RPMI7951 (cell line): ENCODE measurements around the gene ZNF281. TPM values are rescaled to one million over a fixed set of nuclear protein-coding genes. Genes with fewer than 3 reads are reported as not detected.
"Not testable (repeated sequence)": the region's sequence is repeated elsewhere in the genome, so short reads cannot be mapped to it uniquely, and the experiment has no call there.

Experiments
- DNase-seq: peaks from one replicate; pipeline ENCODE4 v3.0.0-alpha.2; 2012; ENCODE audit warnings: low read depth
- total RNA-seq: library from RNA; depleted of rRNA; stranded (reverse); fragments of >200 nt; shearing (Covaris generic); gene quantifications from 2 replicates; pipeline ENCODE4 v1.2.3, GENCODE V29; 2014; rRNA removed

The ZNF281 gene
- total RNA-seq, 1 experiment from 2014 or later, result 15.7 TPM

DNA sequence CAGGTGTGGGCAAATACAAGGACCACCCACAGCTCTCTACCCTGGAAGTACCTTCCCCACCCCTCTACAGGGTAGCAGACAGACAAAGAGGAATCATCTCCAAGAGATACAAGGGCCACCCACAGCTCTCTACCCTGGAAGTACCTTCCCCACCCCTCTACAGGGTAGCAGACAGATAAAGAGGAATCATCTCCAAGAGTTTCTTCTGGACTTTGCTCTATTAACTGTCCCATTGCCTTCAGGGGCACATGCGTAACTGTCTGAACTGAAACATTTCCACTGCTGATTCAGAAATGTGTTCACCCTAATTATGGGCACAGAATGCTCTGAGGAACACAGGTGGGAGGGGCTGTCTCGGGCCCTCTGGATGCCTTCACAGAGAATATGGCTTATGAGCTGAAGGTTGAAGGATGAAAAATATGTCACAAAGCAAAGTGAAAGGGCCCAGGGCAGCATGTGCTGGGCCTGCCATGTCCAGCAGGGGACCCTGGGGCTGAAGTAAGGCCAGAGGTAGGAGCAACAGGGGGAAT, 43.9 kb downstream of the ZNF281 start:
- no peak for DNase-seq

DNA sequence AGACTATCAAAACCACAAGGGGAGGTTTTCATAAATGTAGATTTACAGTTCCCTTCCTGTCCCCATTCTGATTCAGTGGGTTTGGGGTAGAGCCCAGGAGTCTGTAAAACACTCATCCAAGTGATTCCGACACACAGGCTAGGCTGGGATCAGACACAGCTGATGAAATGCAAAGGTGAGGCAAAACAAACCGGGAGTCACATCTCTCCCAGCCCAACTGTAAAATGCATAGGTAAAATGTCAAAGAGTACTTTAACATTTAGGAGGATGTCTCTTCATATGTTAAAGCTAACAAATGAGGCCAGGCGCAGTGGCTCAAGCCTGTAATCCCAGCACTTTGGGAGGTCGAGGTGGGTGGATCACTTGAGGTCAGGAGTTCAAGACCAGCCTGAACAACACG, 45.0 kb downstream of the ZNF281 start:
- peak; percentile 36 for DNase-seq

DNA sequence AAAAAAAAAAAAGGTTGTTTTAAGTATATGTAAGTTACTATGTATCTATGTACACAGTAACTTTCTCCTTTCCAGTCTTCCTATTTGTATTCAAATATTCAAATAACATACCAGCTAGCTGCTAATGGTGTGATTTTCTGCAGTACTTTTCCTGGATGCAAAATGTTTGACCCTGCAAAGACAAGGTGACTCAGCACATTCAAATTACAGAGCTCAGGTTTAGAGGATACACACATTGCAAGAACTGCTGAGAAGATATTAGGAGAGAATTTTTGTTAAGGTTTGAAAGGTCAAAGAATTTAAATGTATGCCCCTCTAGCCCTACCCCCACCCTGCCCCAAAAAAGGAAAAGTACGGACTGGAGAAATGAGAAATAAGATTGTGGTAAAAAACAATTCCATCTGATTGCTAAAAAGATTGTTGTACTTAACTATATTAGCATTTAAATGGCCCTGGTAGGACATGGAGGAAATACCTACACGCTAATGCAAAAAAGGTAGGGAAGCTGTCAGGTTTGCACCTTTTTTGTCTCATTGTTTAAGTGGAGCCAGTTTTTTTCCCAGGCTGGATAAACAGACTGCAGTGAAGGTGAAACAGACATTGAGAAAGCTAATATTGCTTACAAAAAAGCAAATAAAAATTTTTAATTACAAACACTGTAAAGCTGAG, 45.6 kb downstream of the ZNF281 start:
- peak; percentile 31 for DNase-seq

DNA sequence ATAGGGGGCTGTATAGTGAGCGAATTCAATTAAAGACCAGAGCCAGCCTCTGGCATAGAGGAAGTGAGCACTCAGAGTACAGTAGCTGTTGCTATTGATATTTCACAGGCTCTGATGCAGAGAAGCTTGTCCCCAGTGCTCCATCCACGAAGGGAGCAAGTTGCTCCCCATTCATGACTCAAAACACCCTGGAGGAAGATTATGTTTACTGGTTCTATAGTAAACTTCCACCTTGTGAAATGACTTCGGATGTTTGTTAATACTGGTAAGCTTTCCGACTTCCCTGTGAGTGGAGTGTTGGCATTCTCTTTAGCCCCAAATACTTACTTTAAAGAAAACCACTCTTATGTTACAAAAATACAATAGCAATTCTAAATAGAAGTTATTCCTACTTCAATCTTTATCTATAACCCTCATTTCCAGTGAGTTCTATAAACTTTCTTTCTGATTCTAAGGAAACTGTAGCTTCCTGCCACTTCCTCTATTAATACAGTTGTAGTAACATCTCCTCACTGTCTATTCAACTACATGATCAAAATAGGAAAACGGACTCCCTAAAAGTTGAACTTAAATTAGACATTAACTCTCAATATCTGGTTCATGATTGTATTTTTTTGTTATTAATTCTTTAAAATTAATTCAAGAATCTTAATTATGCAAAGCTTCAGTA, 46.4 kb downstream of the ZNF281 start:
- DNase-seq, result no peak

DNA sequence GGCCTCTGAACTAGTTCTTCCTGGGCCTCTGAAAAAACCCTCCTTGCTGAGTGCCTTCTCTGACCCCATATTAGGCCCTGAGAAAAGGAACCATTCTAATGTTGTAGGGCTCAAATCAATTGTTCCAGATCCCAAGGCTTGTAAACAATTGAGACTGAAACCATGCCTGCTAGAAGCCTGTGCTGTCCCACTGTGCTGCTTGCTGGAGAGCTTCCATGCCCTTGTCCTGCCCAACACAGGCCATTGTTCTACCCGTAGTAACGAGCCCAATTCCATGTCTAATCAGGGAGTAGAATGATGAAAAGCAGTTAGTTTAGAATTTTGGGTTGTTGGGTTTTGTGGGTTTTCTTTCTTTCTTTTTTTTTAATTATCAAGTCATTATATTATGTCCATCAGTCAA, 47.4 kb downstream of the ZNF281 start:
- no peak for DNase-seq

DNA sequence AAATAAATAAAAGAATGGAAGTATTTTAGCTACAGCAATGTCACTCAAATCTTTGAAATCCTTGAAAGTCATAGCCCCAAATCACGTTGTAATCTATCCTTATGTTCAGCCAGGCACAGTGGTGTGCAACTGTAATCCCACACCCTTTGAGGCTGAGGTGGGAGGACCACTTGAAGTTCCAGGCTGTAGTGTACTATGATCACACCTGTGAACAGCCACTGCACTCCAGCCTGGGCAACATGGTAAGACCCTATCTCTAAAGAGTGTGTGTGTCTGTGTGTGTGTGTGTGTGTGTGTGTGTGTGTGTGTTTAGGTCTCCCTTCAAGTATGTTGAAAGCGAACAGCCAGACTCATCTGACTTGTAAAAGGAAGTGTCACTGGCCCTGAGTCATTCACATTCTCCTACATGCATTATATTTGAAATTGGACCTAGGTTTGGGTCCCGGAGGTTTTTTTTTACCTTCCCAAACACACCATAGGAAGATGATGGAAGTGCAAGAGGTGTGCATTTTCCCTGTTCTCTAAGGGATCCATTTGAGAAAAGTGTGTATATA, 50.1 kb downstream of the ZNF281 start:
- no peak for DNase-seq

DNA sequence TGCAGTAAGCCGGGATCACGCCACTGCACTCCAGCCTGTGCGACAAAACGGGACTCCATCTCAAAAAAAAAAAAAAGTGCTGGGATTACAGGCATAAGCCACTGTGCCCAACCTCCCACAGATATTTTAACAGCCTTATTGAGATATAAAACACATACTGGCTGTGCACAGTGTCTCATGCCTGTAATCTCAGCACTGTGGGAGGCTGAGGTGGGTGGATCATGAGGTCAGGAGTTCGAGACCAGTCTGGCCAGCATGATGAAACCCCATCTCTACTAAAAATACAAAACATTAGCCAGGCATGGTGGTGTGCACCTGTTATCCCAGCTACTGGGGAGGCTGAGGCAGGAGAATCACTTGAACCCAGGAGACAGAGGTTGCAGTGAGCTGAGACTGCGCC, 51.9 kb downstream of the ZNF281 start:
- not testable (repeated sequence) for DNase-seq

DNA sequence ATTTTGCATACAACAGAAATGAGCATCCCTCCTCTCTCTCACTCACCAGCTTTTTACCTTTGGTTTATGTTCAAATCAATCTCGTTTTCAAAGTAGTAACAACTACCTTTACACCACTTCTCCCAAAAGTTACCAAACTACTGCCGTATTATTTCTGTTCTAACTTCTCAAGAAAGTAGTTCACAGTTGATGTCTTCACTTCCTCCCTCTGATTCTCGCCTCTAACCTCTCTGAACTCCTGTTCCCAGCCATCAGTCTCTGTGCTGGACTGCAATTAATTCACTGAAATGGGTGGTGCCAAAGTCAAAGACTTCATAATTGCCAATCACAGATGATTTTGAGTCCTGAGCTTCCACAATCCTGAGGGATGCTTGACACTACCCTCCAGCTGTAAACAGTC, 54.0 kb downstream of the ZNF281 start:
- DNase-seq, result no peak

Other genes with a start within 250 kb of the ZNF281 start
- 25.4 and 28.0 TPM in 2 replicates for gene KIF14, start 210.7 kb upstream of the ZNF281 start, total RNA-seq